ENCODE results near the gene CNTNAP5.

DNA sequence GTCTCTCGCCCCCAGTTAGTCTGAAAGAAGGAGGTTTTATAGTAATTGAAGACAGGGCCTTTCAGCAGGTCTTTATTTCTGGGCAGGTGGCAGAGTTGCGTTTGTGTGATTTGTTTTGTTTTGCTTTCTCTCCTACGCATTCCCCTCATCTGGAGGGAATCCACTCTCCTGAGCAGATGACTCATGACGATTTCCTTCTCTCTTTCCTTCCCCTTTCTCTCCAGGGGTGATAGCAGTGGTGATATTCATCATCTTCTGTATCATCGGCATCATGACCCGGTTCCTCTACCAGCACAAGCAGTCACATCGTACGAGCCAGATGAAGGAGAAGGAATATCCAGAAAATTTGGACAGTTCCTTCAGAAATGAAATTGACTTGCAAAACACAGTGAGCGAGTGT is 888.8 kb downstream of the CNTNAP5 start:
- TF ChIP-seq, protein P1, sequence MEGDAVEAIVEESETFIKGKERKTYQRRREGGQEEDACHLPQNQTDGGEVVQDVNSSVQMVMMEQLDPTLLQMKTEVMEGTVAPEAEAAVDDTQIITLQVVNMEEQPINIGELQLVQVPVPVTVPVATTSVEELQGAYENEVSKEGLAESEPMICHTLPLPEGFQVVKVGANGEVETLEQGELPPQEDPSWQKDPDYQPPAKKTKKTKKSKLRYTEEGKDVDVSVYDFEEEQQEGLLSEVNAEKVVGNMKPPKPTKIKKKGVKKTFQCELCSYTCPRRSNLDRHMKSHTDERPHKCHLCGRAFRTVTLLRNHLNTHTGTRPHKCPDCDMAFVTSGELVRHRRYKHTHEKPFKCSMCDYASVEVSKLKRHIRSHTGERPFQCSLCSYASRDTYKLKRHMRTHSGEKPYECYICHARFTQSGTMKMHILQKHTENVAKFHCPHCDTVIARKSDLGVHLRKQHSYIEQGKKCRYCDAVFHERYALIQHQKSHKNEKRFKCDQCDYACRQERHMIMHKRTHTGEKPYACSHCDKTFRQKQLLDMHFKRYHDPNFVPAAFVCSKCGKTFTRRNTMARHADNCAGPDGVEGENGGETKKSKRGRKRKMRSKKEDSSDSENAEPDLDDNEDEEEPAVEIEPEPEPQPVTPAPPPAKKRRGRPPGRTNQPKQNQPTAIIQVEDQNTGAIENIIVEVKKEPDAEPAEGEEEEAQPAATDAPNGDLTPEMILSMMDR (IDR thresholded peaks at IDR 0.05) = no peak
- no peak for TF ChIP-seq ZFX (IDR thresholded peaks at IDR 0.05; ENCODE audit: borderline replicate concordance)
